K562 (cell line): ENCODE results near the gene ATP2A1. TPM values are rescaled to one million over a fixed set of nuclear protein-coding genes. Genes with fewer than 3 reads are reported as not detected.
A peak's percentile ranks its signal among the peaks of the same experiment; 100 is the strongest.

Experiments
- ARID2 ChIP-seq: fragments of 450-650 bp; IDR thresholded peaks from 2 replicates; pipeline ENCODE4 v1.6.1; 2017; ENCODE audit warnings: antibody characterized with exemption, mild to moderate bottlenecking
- CCAR2 ChIP-seq: fragments of 200-400 bp; formaldehyde crosslinking; IDR thresholded peaks from 2 replicates; pipeline ENCODE4 v1.6.1; 2017; ENCODE audit warnings: mild to moderate bottlenecking, low read depth, low read length
- E2F1 ChIP-seq: sonication (generic); formaldehyde crosslinking; IDR thresholded peaks from 2 replicates; pipeline ENCODE4 v1.8.1; 2023; ENCODE audit warnings: mild to moderate bottlenecking, missing genetic modification reagents, moderate library complexity
- FOXA1 ChIP-seq: fragments of 450-650 bp; IDR thresholded peaks from 2 replicates; pipeline ENCODE4 v1.6.1; 2016; ENCODE audit warnings: mild to moderate bottlenecking, borderline replicate concordance
- SAP30 ChIP-seq: fragments of 200-600 bp; sonication (generic); IDR thresholded peaks from 2 replicates; pipeline ENCODE4 v1.6.1; 2012; ENCODE audit warnings: borderline replicate concordance, low read depth, mild to moderate bottlenecking, moderate library complexity, low read length, control low read depth, inconsistent platforms; ENCODE audit not compliant: insufficient read depth, poor library complexity, severe bottlenecking
- ZBTB1 ChIP-seq: sonication (generic); formaldehyde crosslinking; IDR thresholded peaks from 2 replicates; pipeline ENCODE4 v1.8.1; 2023; ENCODE audit warnings: missing genetic modification reagents, low read depth, mild to moderate bottlenecking, borderline replicate concordance
- ZBTB43 ChIP-seq: sonication (generic); formaldehyde crosslinking; IDR thresholded peaks from 2 replicates; pipeline ENCODE4 v1.8.0; 2023; ENCODE audit warnings: mild to moderate bottlenecking, missing genetic modification reagents
- ZNF77 ChIP-seq: fragments of 250-450 bp; sonication (Bioruptor Pico); IDR thresholded peaks from 2 replicates; pipeline ENCODE4 v1.5.0; 2020
- polyA plus RNA-seq, 8 experiments: library from polyadenylated mRNA; depleted of rRNA in 4 of 8; stranded (reverse) in 5 of 8; unstranded in 3 of 8; fragments of >200 nt; fragmentation: Nextera tagmentation in 2 of 8; fragmentation: Illumina TruSeq in 1 of 8; extraction: Ambion mirVana in 2 of 8; extraction: Trizol in 1 of 8; gene quantifications; 2 replicates each; pipeline versions ENCODE4 v1.2.1 to v1.2.3, GENCODE V29; 2011 to 2014; ENCODE audit warnings: inconsistent platforms in 1 of 8, missing spikeins in 1 of 8
- total RNA-seq, 7 experiments: library from RNA; depleted of rRNA in 6 of 7; stranded (reverse); fragments of >200 nt in 6 of 7; fragmentation: Illumina TruSeq in 2 of 7; extraction: Trizol in 2 of 7; gene quantifications; 2 replicates each; pipeline versions ENCODE4 v1.2.1 to v1.2.3, GENCODE V29; 2011 to 2021; ENCODE audit warnings: low replicate concordance in 1 of 7

Gene ATP2A1
- total and polyA plus RNA-seq, 9 of the 15 experiments (the other 6 are each of a cell fraction or from before 2014, with no cell fraction given): 0.25 to 2.6 (median 0.65) TPM

GRCh38 chr16:28846080-28846932 lies 32.0 kb upstream of the ATP2A1 start, which contains the start of gene TUFM (continued):
- peak; percentile 84; the same call in 1 of the 2 replicates for TF ChIP-seq E2F1 (CRISPR knock-in tag)
- no peak for TF ChIP-seq ZNF77 (CRISPR knock-in tag)
- TF ChIP-seq CCAR2: no peak
- TF ChIP-seq FOXA1: no peak
- peak; percentile 84 for TF ChIP-seq SAP30
- peak; percentile 36; the same call in 1 of the 2 replicates for TF ChIP-seq ZBTB1 (CRISPR knock-in tag)
- TF ChIP-seq ARID2: no peak
- TF ChIP-seq ZBTB43 (CRISPR knock-in tag): peak; percentile 48; the same call in 1 of the 2 replicates
